HepG2 (cell line): ENCODE results near the gene CEP20. TPM values are rescaled to one million over a fixed set of nuclear protein-coding genes. Genes with fewer than 3 reads are reported as not detected.
A peak's percentile ranks its signal among the peaks of the same experiment; 100 is the strongest.

Experiments used
- AGO1 ChIP-seq: fragments of 200-400 bp; formaldehyde crosslinking; IDR thresholded peaks from 2 replicates; pipeline ENCODE4 v1.6.1; 2017; ENCODE audit warnings: mild to moderate bottlenecking, low read depth, low read length, moderate library complexity; ENCODE audit not compliant: poor library complexity, severe bottlenecking
- CEBPG ChIP-seq: IDR thresholded peaks from 2 replicates; pipeline ENCODE4 v1.6.1; 2016
- DZIP1 ChIP-seq: sonication (generic); formaldehyde crosslinking; IDR thresholded peaks from 2 replicates; pipeline ENCODE4 v1.5.0; 2020; ENCODE audit warnings: mild to moderate bottlenecking, missing genetic modification reagents
- E2F2 ChIP-seq: sonication (generic); formaldehyde crosslinking; IDR thresholded peaks from 2 replicates; pipeline ENCODE4 v1.4.0; 2020; ENCODE audit warnings: missing genetic modification reagents, borderline replicate concordance
- HMG20B ChIP-seq: conservative IDR thresholded peaks from 2 replicates; pipeline ENCODE4 v1.6.1; 2016; ENCODE audit warnings: missing genetic modification reagents, missing compliant biosample characterization
- JARID2 ChIP-seq: sonication (generic); formaldehyde crosslinking; IDR thresholded peaks from 2 replicates; pipeline ENCODE4 v1.8.1; 2023; ENCODE audit warnings: missing genetic modification reagents, inconsistent platforms; ENCODE audit not compliant: insufficient replicate concordance
- KLF16 ChIP-seq, 2 experiments: sonication (generic) in 1 of 2; formaldehyde crosslinking in 1 of 2; IDR thresholded peaks; 2 replicates each; pipeline versions ENCODE4 v1.6.1 to v1.8.0; 2016 to 2023; ENCODE audit warnings: missing genetic modification reagents in 2 of 2, missing compliant biosample characterization in 1 of 2
- LCORL ChIP-seq, 2 experiments: fragments of 450-650 bp in 1 of 2; sonication (generic) in 1 of 2; formaldehyde crosslinking in 1 of 2; IDR thresholded peaks; 2 replicates each; pipeline versions ENCODE4 v1.5.0 to v1.6.1; 2017 to 2020; ENCODE audit warnings: antibody characterized with exemption in 1 of 2, missing genetic modification reagents in 1 of 2
- NR2F1 ChIP-seq, 2 experiments: fragments of 450-650 bp in 1 of 2; formaldehyde crosslinking in 1 of 2; IDR thresholded peaks; 2 replicates each; pipeline versions ENCODE4 v1.5.0 to v1.6.1; 2016 to 2020; ENCODE audit warnings: mild to moderate bottlenecking in 1 of 2, missing compliant biosample characterization in 1 of 2, missing genetic modification reagents in 1 of 2, moderate library complexity in 1 of 2
- POLR2A ChIP-seq, 2 experiments: IDR thresholded peaks; 2 replicates each; pipeline ENCODE4 v1.6.1; 2011; ENCODE audit warnings: low read depth in 2 of 2, low read length in 2 of 2, mild to moderate bottlenecking in 1 of 2, moderate library complexity in 1 of 2; ENCODE audit not compliant: insufficient read depth in 1 of 2
- PRDM10 ChIP-seq: sonication (generic); formaldehyde crosslinking; IDR thresholded peaks from 2 replicates; pipeline ENCODE4 v1.4.0; 2020; ENCODE audit warnings: low read depth, missing genetic modification reagents
- SMAD3 ChIP-seq: sonication (generic); formaldehyde crosslinking; IDR thresholded peaks from 2 replicates; pipeline ENCODE4 v1.4.0; 2020; ENCODE audit warnings: missing genetic modification reagents
- U2AF1 ChIP-seq: fragments of 200-400 bp; formaldehyde crosslinking; optimal IDR thresholded peaks from 2 replicates; pipeline ENCODE3; 2017; ENCODE audit warnings: mild to moderate bottlenecking, low read depth, low read length
- ZC3H13 ChIP-seq: sonication (generic); formaldehyde crosslinking; IDR thresholded peaks from 2 replicates; pipeline ENCODE4 v1.8.1; 2023; ENCODE audit warnings: mild to moderate bottlenecking, missing genetic modification reagents, moderate library complexity
- ZNF207 ChIP-seq: fragments of 450-650 bp; IDR thresholded peaks from 2 replicates; pipeline ENCODE4 v1.6.1; 2016; ENCODE audit warnings: antibody characterized with exemption, borderline replicate concordance
- ZNF350 ChIP-seq: sonication (generic); formaldehyde crosslinking; IDR thresholded peaks from 2 replicates; pipeline ENCODE4 v1.4.0; 2020; ENCODE audit warnings: mild to moderate bottlenecking, low read depth, missing genetic modification reagents, borderline replicate concordance
- ZNF639 ChIP-seq: conservative IDR thresholded peaks from 2 replicates; pipeline ENCODE4 v1.6.1; 2018; ENCODE audit warnings: missing genetic modification reagents
- ZNF720 ChIP-seq: sonication (generic); formaldehyde crosslinking; IDR thresholded peaks from 2 replicates; pipeline ENCODE4 v1.4.0; 2020; ENCODE audit warnings: missing genetic modification reagents
- ZNF746 ChIP-seq: sonication (generic); formaldehyde crosslinking; IDR thresholded peaks from 2 replicates; pipeline ENCODE4 v1.8.0; 2022; ENCODE audit warnings: mild to moderate bottlenecking, missing genetic modification reagents
- ZNF75D ChIP-seq: sonication (generic); formaldehyde crosslinking; IDR thresholded peaks from 2 replicates; pipeline ENCODE4 v1.8.1; 2023; ENCODE audit warnings: missing genetic modification reagents, mild to moderate bottlenecking, borderline replicate concordance
- ZSCAN20 ChIP-seq: sonication (generic); formaldehyde crosslinking; IDR thresholded peaks from 2 replicates; pipeline ENCODE4 v1.4.0; 2020; ENCODE audit warnings: missing genetic modification reagents, mild to moderate bottlenecking, borderline replicate concordance
- polyA plus RNA-seq, 8 experiments: library from polyadenylated mRNA; depleted of rRNA in 3 of 8; stranded (reverse) in 7 of 8; unstranded in 1 of 8; fragments of >200 nt; fragmentation: Illumina TruSeq in 4 of 8; extraction: Trizol in 4 of 8; gene quantifications; 2 replicates each; pipeline versions ENCODE4 v1.2.1 to v1.2.3, GENCODE V29; 2011 to 2016; ENCODE audit warnings: low read depth in 4 of 8, missing spikeins in 1 of 8, mixed read lengths in 1 of 8; ENCODE audit not compliant: insufficient read depth in 1 of 8
- total RNA-seq, 5 experiments: library from RNA; depleted of rRNA; stranded (reverse); fragments of >200 nt; fragmentation: Illumina TruSeq; extraction: Trizol; gene quantifications; 2 replicates each; pipeline ENCODE4 v1.2.3, GENCODE V29; 2016; ENCODE audit warnings: low read depth in 1 of 5

Gene CEP20
- total and polyA plus RNA-seq, 2 of the 13 experiments (the other 11 are each of a cell fraction or from before 2014, with no cell fraction given), result 53.0 to 54.1 TPM

GRCh38 chr16:15899538-15900100 lies 11.2 kb upstream of the CEP20 start (continued):
- TF ChIP-seq PRDM10 (peak; percentile 22; the same call in 1 of the 2 replicates), ZNF75D (CRISPR knock-in tag) (no peak), HMG20B (CRISPR knock-in tag) (no peak), POLR2A (IDR thresholded peaks at IDR 0.05; ENCODE audit: insufficient read depth in 1 of 2, low read depth in 2 of 2, low read length in 2 of 2) (no peak), DZIP1 (no peak), ZSCAN20 (CRISPR knock-in tag) (no peak), AGO1 (no peak), E2F2 (CRISPR knock-in tag) (no peak), KLF16 (CRISPR knock-in tag; IDR thresholded peaks at IDR 0.05) (no peak; a peak in 1 of 4 replicates), U2AF1 (no peak), CEBPG (peak; percentile 51; the same call in 1 of the 2 replicates), NR2F1 (CRISPR knock-in tag; IDR thresholded peaks at IDR 0.05) (no peak; a peak in 1 of 4 replicates), ZNF720 (CRISPR knock-in tag) (no peak), ZNF207 (no peak), ZNF350 (peak; percentile 78; the same call in 1 of the 2 replicates), JARID2 (CRISPR knock-in tag) (no peak), ZC3H13 (CRISPR knock-in tag) (no peak), ZNF746 (CRISPR knock-in tag) (no peak), LCORL (IDR thresholded peaks at IDR 0.05) (no peak), LCORL (CRISPR knock-in tag; IDR thresholded peaks at IDR 0.05) (peak; percentile 66), ZNF639 (CRISPR knock-in tag) (peak; percentile 64; the same call in 1 of the 2 replicates), SMAD3 (CRISPR knock-in tag) (peak; percentile 49; the same call in 1 of the 2 replicates)
